GM20000 (cell line): ENCODE results near the gene NAA60.
A peak's percentile ranks its signal among the peaks of the same experiment; 100 is the strongest.

ENCODE experiments used
- DNase-seq: peaks from one replicate; pipeline ENCODE4 v3.0.0; 2012; ENCODE audit warnings: low spot score
- CTCF ChIP-seq: IDR thresholded peaks from 2 replicates; pipeline ENCODE4 v1.5.1; 2012; ENCODE audit warnings: mild to moderate bottlenecking, control low read depth; ENCODE audit errors: extremely low read depth, missing control alignments

The NAA60 gene

GRCh38 chr16:3458278-3458851, 14.9 kb downstream of the NAA60 start:
- TF ChIP-seq CTCF: no peak
- no peak for DNase-seq

GRCh38 chr16:3458852-3459361, 15.4 kb downstream of the NAA60 start:
- peak; percentile 77 for DNase-seq
- TF ChIP-seq CTCF: no peak

- DNase-seq: no peak
- no peak for TF ChIP-seq CTCF
Observed at GRCh38 chr16:3459401-3460090, 16.1 kb downstream of the NAA60 start.

GRCh38 chr16:3460121-3460520, 16.6 kb downstream of the NAA60 start:
- TF ChIP-seq CTCF: no peak
- no peak for DNase-seq

GRCh38 chr16:3460585-3460984, 17.1 kb downstream of the NAA60 start:
- DNase-seq: no peak
- no peak for TF ChIP-seq CTCF

GRCh38 chr16:3461151-3461550, 17.7 kb downstream of the NAA60 start:
- no peak for DNase-seq
- peak; percentile 24 for TF ChIP-seq CTCF

- TF ChIP-seq CTCF: no peak
- DNase-seq: no peak
Observed at GRCh38 chr16:3465301-3465700, 21.8 kb downstream of the NAA60 start.
